Measurements from ENCODE around the gene TRAPPC8. TPM values are rescaled to one million over a fixed set of nuclear protein-coding genes. Genes with fewer than 3 reads are reported as not detected.
"Not testable (repeated sequence)": the region's sequence is repeated elsewhere in the genome, so short reads cannot be mapped to it uniquely, and the experiment has no call there.

Gene TRAPPC8
- total RNA-seq, 1 donor from 2014 or later, result 50.9 TPM

DNA sequence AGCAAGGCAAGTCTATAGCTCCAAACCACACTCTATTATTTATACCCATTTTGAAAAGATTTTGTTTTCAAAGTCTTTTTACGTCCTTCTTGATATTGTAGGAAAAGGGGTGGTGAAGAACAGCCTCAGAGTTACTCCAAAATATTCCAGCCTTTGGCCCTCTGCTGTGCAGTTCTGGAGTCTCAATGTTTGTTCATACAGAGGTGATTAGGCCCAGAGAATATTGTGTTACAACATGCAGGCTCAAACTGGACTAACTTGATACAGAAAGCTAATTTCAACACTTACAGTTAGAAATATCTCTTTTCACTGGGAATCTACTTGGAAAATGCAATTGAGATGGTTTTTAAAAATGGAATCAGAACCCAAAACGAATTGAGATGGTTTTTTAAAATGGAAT is 141.8 kb downstream of the TRAPPC8 start:
- intact Hi-C loops (cut with DNase I), result no loop called here
- Histone ChIP-seq H3K36me3 (no peaks in the 10 kb centered on the region), H3K9me3 (no peaks in the 10 kb centered on the region), H3K27me3 (no peaks in the 10 kb centered on the region), H3K27ac (no peak overlapping the region), H3K4me1 (no peaks in the 10 kb centered on the region), H3K4me3 (no peak overlapping the region)
- TF ChIP-seq, protein P1, sequence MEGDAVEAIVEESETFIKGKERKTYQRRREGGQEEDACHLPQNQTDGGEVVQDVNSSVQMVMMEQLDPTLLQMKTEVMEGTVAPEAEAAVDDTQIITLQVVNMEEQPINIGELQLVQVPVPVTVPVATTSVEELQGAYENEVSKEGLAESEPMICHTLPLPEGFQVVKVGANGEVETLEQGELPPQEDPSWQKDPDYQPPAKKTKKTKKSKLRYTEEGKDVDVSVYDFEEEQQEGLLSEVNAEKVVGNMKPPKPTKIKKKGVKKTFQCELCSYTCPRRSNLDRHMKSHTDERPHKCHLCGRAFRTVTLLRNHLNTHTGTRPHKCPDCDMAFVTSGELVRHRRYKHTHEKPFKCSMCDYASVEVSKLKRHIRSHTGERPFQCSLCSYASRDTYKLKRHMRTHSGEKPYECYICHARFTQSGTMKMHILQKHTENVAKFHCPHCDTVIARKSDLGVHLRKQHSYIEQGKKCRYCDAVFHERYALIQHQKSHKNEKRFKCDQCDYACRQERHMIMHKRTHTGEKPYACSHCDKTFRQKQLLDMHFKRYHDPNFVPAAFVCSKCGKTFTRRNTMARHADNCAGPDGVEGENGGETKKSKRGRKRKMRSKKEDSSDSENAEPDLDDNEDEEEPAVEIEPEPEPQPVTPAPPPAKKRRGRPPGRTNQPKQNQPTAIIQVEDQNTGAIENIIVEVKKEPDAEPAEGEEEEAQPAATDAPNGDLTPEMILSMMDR (IDR thresholded peaks at IDR 0.05), result no peak
- DNase-seq (no peak), ATAC-seq (no peak)

DNA sequence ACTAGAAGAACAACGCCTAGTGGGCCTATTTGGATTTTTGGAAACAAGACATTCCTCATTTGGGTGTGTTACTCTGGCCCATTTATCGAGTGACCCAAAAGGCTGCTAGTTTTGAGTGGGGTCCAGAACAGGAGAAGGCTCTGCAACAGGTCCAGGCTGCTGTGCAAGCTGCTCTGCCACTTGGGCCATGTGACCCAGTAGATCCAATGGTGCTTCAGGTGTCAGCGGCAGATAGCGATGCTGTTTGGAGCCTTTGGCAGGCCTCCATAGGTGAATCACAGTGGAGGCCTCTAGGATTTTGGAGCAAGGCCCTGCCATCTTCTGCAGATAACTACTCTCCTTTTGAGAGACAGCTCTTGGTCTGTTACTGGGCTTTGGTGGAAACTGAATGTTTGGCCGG is 143.7 kb downstream of the TRAPPC8 start:
- H3K36me3 ChIP-seq; ATAC-seq; intact Hi-C loops (cut with DNase I); H3K4me3 ChIP-seq; H3K27me3 ChIP-seq; H3K4me1 ChIP-seq; H3K9me3 ChIP-seq; DNase-seq; H3K27ac ChIP-seq: not testable (repeated sequence)

DNA sequence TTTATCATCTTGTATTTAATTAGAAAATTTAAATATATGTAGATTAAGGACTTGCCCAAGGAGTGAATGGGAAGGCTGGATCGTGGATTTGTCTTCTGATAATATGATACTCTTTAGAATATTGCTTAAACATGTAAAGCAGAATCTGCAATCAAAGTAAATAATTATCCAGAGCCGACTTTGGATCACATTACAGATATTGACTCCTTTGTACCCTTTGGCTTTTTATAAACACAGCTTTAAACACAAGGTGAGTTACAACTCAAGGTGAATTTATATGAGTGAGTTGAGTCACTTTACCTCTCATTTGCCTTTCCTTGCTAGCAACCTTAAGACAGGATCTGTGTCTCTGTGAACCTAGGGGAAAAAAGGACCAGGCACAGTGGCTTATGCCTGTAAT is 144.5 kb downstream of the TRAPPC8 start:
- Histone ChIP-seq H3K27ac (no peak overlapping the region), H3K4me3 (no peak overlapping the region), H3K27me3 (no peaks in the 10 kb centered on the region), H3K36me3 (no peaks in the 10 kb centered on the region), H3K9me3 (no peaks in the 10 kb centered on the region), H3K4me1 (no peaks in the 10 kb centered on the region)
- ATAC-seq (no peak), DNase-seq (no peak)
- intact Hi-C loops (cut with DNase I), result no loop called here
- TF ChIP-seq, protein P1 (IDR thresholded peaks at IDR 0.05), result no peak

DNA sequence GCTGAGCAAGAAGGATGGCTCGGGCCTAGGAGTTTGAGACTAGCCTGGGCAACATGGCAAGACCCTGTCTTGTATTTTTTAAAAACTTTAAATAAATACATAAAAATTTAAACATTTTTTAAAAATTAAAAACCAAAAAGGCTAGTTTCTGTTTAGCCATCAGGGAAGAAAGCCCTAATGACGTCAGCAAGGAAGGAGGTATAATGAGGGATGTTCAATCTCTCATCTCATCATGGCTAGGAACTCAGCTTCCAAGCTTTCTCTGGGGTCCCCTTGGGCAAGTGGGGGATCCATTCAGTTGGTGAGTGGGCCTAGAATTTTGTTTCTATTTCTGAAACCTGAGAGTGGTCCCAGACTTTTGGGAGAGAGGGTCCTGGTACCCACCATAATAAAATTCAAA is 147.2 kb downstream of the TRAPPC8 start:
- Histone ChIP-seq H3K36me3 (no peaks in the 10 kb centered on the region), H3K9me3 (no peaks in the 10 kb centered on the region), H3K4me3 (no peak overlapping the region), H3K27me3 (no peaks in the 10 kb centered on the region), H3K4me1 (no peaks in the 10 kb centered on the region), H3K27ac (no peak overlapping the region)
- DNase-seq, result no peak
- TF ChIP-seq, protein P1 (IDR thresholded peaks at IDR 0.05), result no peak
- intact Hi-C loops (cut with DNase I), result no loop called here
- ATAC-seq, result no peak

DNA sequence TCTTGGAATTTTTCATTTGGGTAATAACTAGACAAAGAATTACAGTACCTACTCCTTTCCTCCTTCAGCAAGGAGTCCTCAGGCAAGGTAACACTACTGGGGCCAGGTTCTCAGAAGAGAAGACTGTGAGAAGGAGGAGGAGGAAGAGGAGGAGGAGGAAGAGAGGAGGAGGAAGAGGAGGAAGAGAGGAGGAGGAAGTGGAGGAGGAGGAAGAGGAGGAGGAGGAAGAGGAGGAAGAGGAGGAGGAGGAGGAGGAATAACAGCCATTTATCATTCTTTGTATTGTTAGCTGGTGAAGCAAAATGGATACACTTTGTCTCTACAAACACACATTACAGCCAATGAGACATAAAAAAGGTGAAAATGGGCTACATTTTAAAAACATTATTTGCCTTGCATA is 149.4 kb downstream of the TRAPPC8 start:
- no peak for ATAC-seq
- H3K9me3 ChIP-seq, result no peaks in the 10 kb centered on the region
- no peaks in the 10 kb centered on the region for H3K4me1 ChIP-seq
- H3K27ac ChIP-seq, result no peak overlapping the region
- no peaks in the 10 kb centered on the region for H3K27me3 ChIP-seq
- H3K36me3 ChIP-seq, result no peaks in the 10 kb centered on the region
- no peak for DNase-seq
- intact Hi-C loops (cut with DNase I), result no loop called here
- no peak overlapping the region for H3K4me3 ChIP-seq
- TF ChIP-seq, protein P1 (IDR thresholded peaks at IDR 0.05), result no peak

DNA sequence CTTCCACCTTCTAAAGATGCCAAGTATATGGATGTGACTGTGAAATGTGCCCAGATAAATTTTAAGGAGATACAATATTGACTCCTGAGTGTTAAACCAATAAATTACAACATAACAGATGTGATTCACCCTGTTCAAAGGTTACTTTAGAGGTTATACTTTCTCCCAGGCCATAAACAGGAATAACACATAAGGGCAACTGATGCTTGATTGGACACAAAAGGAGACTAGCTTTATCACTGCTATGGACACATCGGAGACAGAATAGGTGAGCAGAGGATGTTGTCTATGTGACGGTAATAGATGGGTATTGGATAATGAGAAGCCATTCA is 150.4 kb downstream of the TRAPPC8 start:
- H3K4me3 ChIP-seq, result no peak overlapping the region
- no peak for DNase-seq
- H3K36me3 ChIP-seq, result no peaks in the 10 kb centered on the region
- TF ChIP-seq, protein P1 (IDR thresholded peaks at IDR 0.05), result no peak
- no peaks in the 10 kb centered on the region for H3K4me1 ChIP-seq
- no peak for ATAC-seq
- no peak overlapping the region for H3K27ac ChIP-seq
- intact Hi-C loops (cut with DNase I), result no loop called here
- H3K27me3 ChIP-seq, result no peaks in the 10 kb centered on the region
- H3K9me3 ChIP-seq, result no peaks in the 10 kb centered on the region
